Trophoblast cell (in vitro differentiated cells and primary cell): Measurements from ENCODE around the gene ETS1.

Experiments
- DNase-seq, 2 donors: peaks; one replicate each; pipeline ENCODE4 v3.0.0-alpha.2; 2016
- H2AFZ ChIP-seq: 2 replicates; pipeline ENCODE4 v1.6.1; 2013; ENCODE audit warnings: low read length, moderate library complexity, mild to moderate bottlenecking; ENCODE audit not compliant: insufficient read depth, poor library complexity
- H2AK5ac ChIP-seq: 2 replicates; pipeline ENCODE4 v1.6.1; 2013; ENCODE audit warnings: mild to moderate bottlenecking, low read length
- H2BK120ac ChIP-seq: 2 replicates; pipeline ENCODE4 v1.6.1; 2013; ENCODE audit warnings: low read length, mild to moderate bottlenecking, moderate library complexity; ENCODE audit not compliant: insufficient read depth, poor library complexity
- H2BK12ac ChIP-seq: 2 replicates; pipeline ENCODE4 v1.6.1; 2013; ENCODE audit warnings: mild to moderate bottlenecking, low read length, moderate library complexity
- H2BK5ac ChIP-seq: 2 replicates; pipeline ENCODE4 v1.6.1; 2013; ENCODE audit warnings: low read length, low read depth, moderate library complexity, mild to moderate bottlenecking; ENCODE audit not compliant: poor library complexity
- H3K14ac ChIP-seq: 2 replicates; pipeline ENCODE4 v1.6.1; 2013; ENCODE audit warnings: mild to moderate bottlenecking, low read length
- H3K18ac ChIP-seq: 2 replicates; pipeline ENCODE4 v1.6.1; 2013; ENCODE audit warnings: mild to moderate bottlenecking, low read length
- H3K23ac ChIP-seq: 2 replicates; pipeline ENCODE4 v1.6.1; 2013; ENCODE audit warnings: low read length
- H3K27ac ChIP-seq: 2 replicates; pipeline ENCODE4 v1.5.1; 2013; ENCODE audit warnings: low read depth, mild to moderate bottlenecking, inconsistent platforms, low read length, moderate library complexity
- H3K27me3 ChIP-seq: 2 replicates; pipeline ENCODE4 v1.6.1; 2013; ENCODE audit warnings: inconsistent platforms, mild to moderate bottlenecking, low read length, moderate library complexity; ENCODE audit not compliant: insufficient read depth
- H3K36me3 ChIP-seq, 2 experiments: 1 replicate in 1 of 2; 2 replicates in 1 of 2; pipeline ENCODE4 v1.6.1; 2013; ENCODE audit warnings: low read length in 2 of 2, mild to moderate bottlenecking in 2 of 2, moderate library complexity in 1 of 2; ENCODE audit not compliant: insufficient read depth in 2 of 2, control insufficient read depth in 1 of 2
- H3K4ac ChIP-seq: 2 replicates; pipeline ENCODE4 v1.6.1; 2013; ENCODE audit warnings: low read depth, mild to moderate bottlenecking, low read length, moderate library complexity
- H3K4me1 ChIP-seq, 2 experiments: 1 replicate in 1 of 2; 2 replicates in 1 of 2; pipeline ENCODE4 v1.6.1; 2013; ENCODE audit warnings: low read length in 2 of 2, mild to moderate bottlenecking in 2 of 2, moderate library complexity in 1 of 2; ENCODE audit not compliant: insufficient read depth in 2 of 2, control insufficient read depth in 1 of 2
- H3K4me2 ChIP-seq: 2 replicates; pipeline ENCODE4 v1.6.1; 2013; ENCODE audit warnings: inconsistent platforms, mild to moderate bottlenecking, low read length, moderate library complexity
- H3K4me3 ChIP-seq: 2 replicates; pipeline ENCODE4 v1.5.1; 2013; ENCODE audit warnings: mild to moderate bottlenecking, low read depth, low read length, inconsistent platforms
- H3K79me1 ChIP-seq: one replicate; pipeline ENCODE4 v1.6.1; 2013; ENCODE audit warnings: low read length
- H3K79me2 ChIP-seq: 2 replicates; pipeline ENCODE4 v1.6.1; 2013; ENCODE audit warnings: low read length, mild to moderate bottlenecking; ENCODE audit not compliant: control insufficient read depth, insufficient read depth, poor library complexity
- H3K9ac ChIP-seq: 2 replicates; pipeline ENCODE4 v1.6.1; 2013; ENCODE audit warnings: mild to moderate bottlenecking, low read length
- H3K9me3 ChIP-seq: 2 replicates; pipeline ENCODE4 v1.6.1; 2013; ENCODE audit warnings: low read depth, mild to moderate bottlenecking, control low read depth, inconsistent platforms, low read length; ENCODE audit not compliant: insufficient read depth
- H4K12ac ChIP-seq: 2 replicates; pipeline ENCODE4 v1.6.1; 2013; ENCODE audit warnings: low read depth, mild to moderate bottlenecking, low read length, moderate library complexity
- H4K8ac ChIP-seq: 2 replicates; pipeline ENCODE4 v1.6.1; 2013; ENCODE audit warnings: low read depth, mild to moderate bottlenecking, low read length, moderate library complexity
- H4K91ac ChIP-seq: one replicate; pipeline ENCODE4 v1.6.1; 2013; ENCODE audit warnings: low read depth, mild to moderate bottlenecking, low read length, moderate library complexity
- WGBS: extraction: QIAGEN DNeasy Blood & Tissue Kit; methylation state at CpG from one replicate; pipeline ENCODE4 v1.1.7; 2013; ENCODE audit warnings: missing lambda C conversion rate; ENCODE audit not compliant: insufficient read length, insufficient coverage; ENCODE audit errors: extremely low coverage; 5-methylcytosine and 5-hydroxymethylcytosine counted together

Gene ETS1

DNA sequence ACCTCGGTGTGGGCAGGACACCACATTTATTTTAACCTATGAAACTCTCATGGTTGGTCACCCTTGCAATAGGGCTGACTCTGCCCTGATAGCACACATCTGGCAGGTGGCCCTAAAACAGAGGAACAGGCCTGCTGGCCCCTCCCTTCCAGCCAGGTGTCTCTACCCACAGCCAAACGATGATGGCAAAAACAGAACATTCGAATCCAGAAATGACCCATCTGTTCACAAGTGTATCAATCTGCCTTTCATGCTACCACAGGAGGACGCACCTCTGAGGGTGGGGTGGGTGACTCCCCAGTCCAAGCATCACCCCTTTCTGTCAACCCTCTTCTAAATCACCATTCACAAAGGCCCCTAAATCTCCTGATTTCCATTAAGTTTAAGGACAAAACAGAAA lies 118.1 kb downstream of the ETS1 start:
- Histone ChIP-seq H3K79me1 (peaks cover 6% of the 10 kb centered on the region), H3K14ac (no peak overlapping the region), H3K9ac (no peak overlapping the region), H2BK5ac (no peak overlapping the region), H4K12ac (no peak overlapping the region), H2BK12ac (no peak overlapping the region), H2BK120ac (no peak overlapping the region), H3K27ac (no peak overlapping the region), H3K4me1 (peaks cover 27 to 32% of the 10 kb centered on the region in 2 experiments), H3K4ac (no peak overlapping the region), H4K8ac (no peak overlapping the region), H3K4me2 (no peak overlapping the region), H2AK5ac (no peak overlapping the region), H3K27me3 (no peaks in the 10 kb centered on the region), H3K18ac (no peak overlapping the region), H2AFZ (no peak overlapping the region), H3K9me3 (peaks cover 2% of the 10 kb centered on the region), H4K91ac (no peak overlapping the region), H3K36me3 (peaks cover 39 to 54% of the 10 kb centered on the region in 2 experiments), H3K23ac (peak overlapping the region; percentile 21), H3K79me2 (peaks cover 3% of the 10 kb centered on the region), H3K4me3 (no peak overlapping the region)
- DNase-seq, result no peak
- no CpG with 5 or more reads among the region's 4 CpGs for WGBS

DNA sequence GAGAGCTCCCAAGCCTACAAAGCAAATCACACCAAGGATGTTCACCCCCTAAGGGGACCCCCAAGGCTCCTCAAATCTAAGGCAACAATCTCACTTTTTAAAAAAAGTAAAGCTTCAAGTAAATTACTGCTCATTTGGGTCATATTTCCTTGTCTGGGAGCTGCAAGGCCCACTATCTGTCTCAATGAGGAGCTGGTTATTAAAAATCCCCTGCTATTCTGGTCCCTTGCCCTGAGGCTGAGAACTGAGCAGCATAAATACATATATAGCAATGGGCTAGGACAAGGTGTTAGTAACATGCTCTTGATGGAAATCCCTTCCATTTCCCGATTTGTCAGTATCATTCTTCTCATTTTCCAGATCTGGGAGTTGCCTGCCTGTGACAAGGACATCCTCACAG lies 119.2 kb downstream of the ETS1 start:
- Histone ChIP-seq H3K4me2 (no peak overlapping the region), H4K91ac (peak overlapping the region; percentile 26), H2AK5ac (no peak overlapping the region), H3K4me3 (no peak overlapping the region), H3K9ac (no peak overlapping the region), H3K9me3 (peaks cover 2% of the 10 kb centered on the region), H2BK5ac (peak overlapping the region; percentile 12), H3K14ac (no peak overlapping the region), H2BK120ac (no peak overlapping the region), H3K18ac (no peak overlapping the region), H4K8ac (no peak overlapping the region), H3K36me3 (peaks cover 34 to 50% of the 10 kb centered on the region in 2 experiments), H4K12ac (no peak overlapping the region), H3K27me3 (no peaks in the 10 kb centered on the region), H3K4ac (no peak overlapping the region), H3K27ac (peak overlapping the region; percentile 59), H2BK12ac (no peak overlapping the region), H3K79me1 (peaks cover 3% of the 10 kb centered on the region), H2AFZ (no peak overlapping the region), H3K79me2 (peaks cover 3% of the 10 kb centered on the region), H3K23ac (no peak overlapping the region), H3K4me1 (peaks cover 22 to 35% of the 10 kb centered on the region in 2 experiments)
- peak; percentile 20 to 28 for DNase-seq
- no CpG with 5 or more reads among the region's 1 CpG for WGBS

DNA sequence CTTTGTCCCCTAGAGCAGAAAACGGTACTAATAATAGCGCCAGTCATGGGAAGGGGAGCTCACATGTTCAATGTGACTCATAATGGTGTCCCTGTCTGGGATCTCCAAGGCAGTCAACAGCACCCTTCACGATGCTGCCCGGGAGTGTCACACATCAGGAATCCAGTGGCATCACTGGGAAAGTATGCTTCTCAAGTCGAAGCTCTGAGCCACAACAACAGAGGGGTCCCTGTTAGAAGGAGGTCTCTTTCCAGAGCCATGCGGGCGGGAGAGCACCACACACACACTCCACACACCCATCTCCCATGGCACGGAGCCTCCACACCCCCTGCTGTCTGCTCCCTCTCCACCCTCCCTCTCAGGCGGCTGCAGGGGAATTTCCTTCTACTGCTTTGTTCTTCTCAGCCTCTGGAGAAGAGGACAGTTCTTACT lies 119.7 kb downstream of the ETS1 start:
- Histone ChIP-seq H3K4me2 (no peak overlapping the region), H4K8ac (no peak overlapping the region), H3K27ac (peak overlapping the region; percentile 59), H3K4me1 (peaks cover 22 to 35% of the 10 kb centered on the region in 2 experiments), H2BK12ac (no peak overlapping the region), H3K36me3 (peaks cover 33 to 53% of the 10 kb centered on the region in 2 experiments), H3K18ac (no peak overlapping the region), H3K14ac (no peak overlapping the region), H2AK5ac (no peak overlapping the region), H3K9ac (no peak overlapping the region), H2BK120ac (no peak overlapping the region), H3K9me3 (peaks cover 2% of the 10 kb centered on the region), H3K79me2 (peaks cover 3% of the 10 kb centered on the region), H2BK5ac (no peak overlapping the region), H3K79me1 (peaks cover 3% of the 10 kb centered on the region), H2AFZ (no peak overlapping the region), H3K23ac (no peak overlapping the region), H3K4ac (no peak overlapping the region), H4K12ac (no peak overlapping the region), H4K91ac (no peak overlapping the region), H3K27me3 (no peaks in the 10 kb centered on the region), H3K4me3 (no peak overlapping the region)
- peak; percentile 81 to 87 for DNase-seq
- WGBS, result no CpG with 5 or more reads among the region's 9 CpGs

DNA sequence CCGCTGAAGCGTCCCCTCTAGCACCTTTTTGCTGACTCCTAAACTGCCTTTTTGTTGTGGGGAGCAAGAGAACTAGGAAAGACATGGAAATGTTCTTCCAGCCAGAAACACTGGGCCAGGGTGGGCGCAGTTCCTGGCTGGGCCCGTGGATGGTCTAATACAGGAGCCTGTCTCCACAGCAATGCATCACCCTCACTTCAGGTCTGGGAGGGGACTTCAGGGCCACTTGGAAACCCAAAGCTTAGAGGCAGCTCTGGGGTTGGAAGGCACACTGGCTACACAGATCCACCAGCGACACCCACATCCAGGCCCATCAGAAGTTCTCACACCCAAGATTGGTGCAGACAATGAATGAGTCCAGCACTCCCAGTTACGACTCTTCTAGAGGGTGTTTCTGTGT lies 120.3 kb downstream of the ETS1 start:
- no peaks in the 10 kb centered on the region for H3K27me3 ChIP-seq
- H3K79me1 ChIP-seq, result peaks cover 4% of the 10 kb centered on the region
- H3K18ac ChIP-seq, result peak overlapping the region; percentile 4
- no peak overlapping the region for H3K4me3 ChIP-seq
- peaks cover 3% of the 10 kb centered on the region for H3K9me3 ChIP-seq
- peaks cover 32 to 53% of the 10 kb centered on the region in 2 experiments for H3K36me3 ChIP-seq
- peak overlapping the region; percentile 62 for H2BK120ac ChIP-seq
- no peak overlapping the region for H3K4me2 ChIP-seq
- H2BK12ac ChIP-seq, result peak overlapping the region; percentile 10
- H3K4ac ChIP-seq, result peak overlapping the region; percentile 18
- peak overlapping the region; percentile 67 for H3K27ac ChIP-seq
- H3K23ac ChIP-seq, result peak overlapping the region; percentile 49
- no CpG with 5 or more reads among the region's 6 CpGs for WGBS
- no peak overlapping the region for H3K9ac ChIP-seq
- DNase-seq, result no peak
- peak overlapping the region; percentile 23 for H3K14ac ChIP-seq
- H2AK5ac ChIP-seq, result peak overlapping the region; percentile 6
- peaks cover 3% of the 10 kb centered on the region for H3K79me2 ChIP-seq
- peaks cover 18 to 31% of the 10 kb centered on the region in 2 experiments for H3K4me1 ChIP-seq
- H4K91ac ChIP-seq, result peak overlapping the region; percentile 63
- peak overlapping the region; percentile 2 for H4K8ac ChIP-seq
- H2AFZ ChIP-seq, result no peak overlapping the region
- H2BK5ac ChIP-seq, result peak overlapping the region; percentile 15
- no peak overlapping the region for H4K12ac ChIP-seq
